Parathyroid adenoma (tissue), 2 donors: ENCODE data around the gene ADGRD1.

Source experiments
- H2AFZ ChIP-seq: fragments of 300-600 bp; sonication (generic); one replicate; pipeline ENCODE4 v1.7.0; 2017; ENCODE audit warnings: antibody characterized with exemption, mild to moderate bottlenecking
- H3K27ac ChIP-seq: fragments of 300-600 bp; sonication (generic); one replicate; pipeline ENCODE4 v1.7.0; 2017
- H3K27me3 ChIP-seq: fragments of 300-600 bp; sonication (generic); one replicate; pipeline ENCODE4 v1.7.0; 2017; ENCODE audit warnings: low read length; ENCODE audit not compliant: control insufficient read depth, insufficient read depth
- H3K36me3 ChIP-seq: fragments of 300-600 bp; sonication (generic); one replicate; pipeline ENCODE4 v1.7.0; 2017; ENCODE audit warnings: low read length; ENCODE audit not compliant: control insufficient read depth, insufficient read depth
- H3K4me1 ChIP-seq: fragments of 300-600 bp; sonication (generic); one replicate; pipeline ENCODE4 v1.7.0; 2017; ENCODE audit warnings: control low read depth
- H3K4me2 ChIP-seq: fragments of 300-600 bp; sonication (generic); one replicate; pipeline ENCODE4 v1.7.0; 2017; ENCODE audit warnings: low read length
- H3K4me3 ChIP-seq: fragments of 300-600 bp; sonication (generic); one replicate; pipeline ENCODE4 v1.7.0; 2017; ENCODE audit warnings: low read depth, low read length
- H3K79me2 ChIP-seq: fragments of 300-600 bp; sonication (generic); one replicate; pipeline ENCODE4 v1.7.0; 2017; ENCODE audit warnings: control low read depth
- H3K9ac ChIP-seq: fragments of 300-600 bp; sonication (generic); one replicate; pipeline ENCODE4 v1.7.0; 2017; ENCODE audit warnings: mild to moderate bottlenecking
- H3K9me3 ChIP-seq: fragments of 300-600 bp; sonication (generic); one replicate; pipeline ENCODE4 v1.7.0; 2017; ENCODE audit warnings: low read length; ENCODE audit not compliant: control insufficient read depth
- TF ChIP-seq, protein P1 (sequence below): fragments of 300-600 bp; sonication (generic); IDR thresholded peaks from one replicate; pipeline ENCODE4 v1.7.0; 2017; ENCODE audit warnings: antibody characterized with exemption, mild to moderate bottlenecking
- donor health status: primary hyperparathyroidism.

Gene ADGRD1

GRCh38 chr12:131005161-131006035 lies 51.7 kb downstream of the ADGRD1 start:
- Histone ChIP-seq H3K79me2 (no peaks in the 10 kb centered on the region), H3K27ac (no peak overlapping the region), H3K4me1 (no peaks in the 10 kb centered on the region), H3K4me2 (no peak overlapping the region), H3K4me3 (no peak overlapping the region), H3K9ac (no peak overlapping the region), H2AFZ (no peak overlapping the region), H3K27me3 (no peaks in the 10 kb centered on the region), H3K36me3 (no peaks in the 10 kb centered on the region), H3K9me3 (no peaks in the 10 kb centered on the region)
- TF ChIP-seq, protein P1, sequence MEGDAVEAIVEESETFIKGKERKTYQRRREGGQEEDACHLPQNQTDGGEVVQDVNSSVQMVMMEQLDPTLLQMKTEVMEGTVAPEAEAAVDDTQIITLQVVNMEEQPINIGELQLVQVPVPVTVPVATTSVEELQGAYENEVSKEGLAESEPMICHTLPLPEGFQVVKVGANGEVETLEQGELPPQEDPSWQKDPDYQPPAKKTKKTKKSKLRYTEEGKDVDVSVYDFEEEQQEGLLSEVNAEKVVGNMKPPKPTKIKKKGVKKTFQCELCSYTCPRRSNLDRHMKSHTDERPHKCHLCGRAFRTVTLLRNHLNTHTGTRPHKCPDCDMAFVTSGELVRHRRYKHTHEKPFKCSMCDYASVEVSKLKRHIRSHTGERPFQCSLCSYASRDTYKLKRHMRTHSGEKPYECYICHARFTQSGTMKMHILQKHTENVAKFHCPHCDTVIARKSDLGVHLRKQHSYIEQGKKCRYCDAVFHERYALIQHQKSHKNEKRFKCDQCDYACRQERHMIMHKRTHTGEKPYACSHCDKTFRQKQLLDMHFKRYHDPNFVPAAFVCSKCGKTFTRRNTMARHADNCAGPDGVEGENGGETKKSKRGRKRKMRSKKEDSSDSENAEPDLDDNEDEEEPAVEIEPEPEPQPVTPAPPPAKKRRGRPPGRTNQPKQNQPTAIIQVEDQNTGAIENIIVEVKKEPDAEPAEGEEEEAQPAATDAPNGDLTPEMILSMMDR, result no peak

DNA sequence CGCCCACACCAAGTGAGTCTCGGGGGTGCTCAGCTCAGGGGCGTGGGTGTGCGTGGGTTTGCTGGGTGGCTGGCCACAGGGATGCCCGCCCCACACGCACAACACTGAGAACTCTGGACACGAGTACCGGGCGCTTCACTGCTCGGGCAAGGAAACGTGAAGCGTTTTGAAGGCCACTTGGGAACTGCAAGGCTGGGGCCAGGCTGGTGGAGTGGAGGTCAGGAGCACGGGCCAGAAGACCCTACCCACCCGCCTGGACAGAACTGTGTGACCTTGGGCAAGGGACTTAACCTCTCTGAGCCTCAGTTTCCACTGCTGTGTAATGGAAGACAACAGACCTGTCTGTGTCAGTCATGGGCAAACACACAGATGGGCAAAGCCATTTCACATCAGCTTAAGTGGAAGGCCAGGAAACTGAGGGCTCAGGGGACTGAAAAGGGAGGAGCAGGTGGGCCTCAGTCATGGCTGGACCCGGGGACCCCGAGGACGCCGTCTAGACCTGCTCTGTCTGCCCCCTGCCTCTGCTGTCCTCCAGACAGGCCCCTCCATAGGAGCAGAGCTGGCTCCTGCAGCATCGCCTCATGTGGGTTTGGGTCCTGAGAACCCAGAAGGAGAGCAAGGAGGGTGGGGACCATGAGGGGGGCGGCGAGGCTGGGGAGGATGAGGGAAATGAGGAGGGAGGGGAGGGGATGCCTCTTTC lies 52.5 kb downstream of the ADGRD1 start:
- no peak overlapping the region for H3K4me3 ChIP-seq
- no peaks in the 10 kb centered on the region for H3K27me3 ChIP-seq
- no peak overlapping the region for H2AFZ ChIP-seq
- H3K27ac ChIP-seq, result no peak overlapping the region
- no peak overlapping the region for H3K9ac ChIP-seq
- H3K9me3 ChIP-seq, result no peaks in the 10 kb centered on the region
- H3K79me2 ChIP-seq, result no peaks in the 10 kb centered on the region
- H3K4me2 ChIP-seq, result no peak overlapping the region
- TF ChIP-seq, protein P1, result no peak
- H3K36me3 ChIP-seq, result no peaks in the 10 kb centered on the region
- H3K4me1 ChIP-seq, result no peaks in the 10 kb centered on the region

DNA sequence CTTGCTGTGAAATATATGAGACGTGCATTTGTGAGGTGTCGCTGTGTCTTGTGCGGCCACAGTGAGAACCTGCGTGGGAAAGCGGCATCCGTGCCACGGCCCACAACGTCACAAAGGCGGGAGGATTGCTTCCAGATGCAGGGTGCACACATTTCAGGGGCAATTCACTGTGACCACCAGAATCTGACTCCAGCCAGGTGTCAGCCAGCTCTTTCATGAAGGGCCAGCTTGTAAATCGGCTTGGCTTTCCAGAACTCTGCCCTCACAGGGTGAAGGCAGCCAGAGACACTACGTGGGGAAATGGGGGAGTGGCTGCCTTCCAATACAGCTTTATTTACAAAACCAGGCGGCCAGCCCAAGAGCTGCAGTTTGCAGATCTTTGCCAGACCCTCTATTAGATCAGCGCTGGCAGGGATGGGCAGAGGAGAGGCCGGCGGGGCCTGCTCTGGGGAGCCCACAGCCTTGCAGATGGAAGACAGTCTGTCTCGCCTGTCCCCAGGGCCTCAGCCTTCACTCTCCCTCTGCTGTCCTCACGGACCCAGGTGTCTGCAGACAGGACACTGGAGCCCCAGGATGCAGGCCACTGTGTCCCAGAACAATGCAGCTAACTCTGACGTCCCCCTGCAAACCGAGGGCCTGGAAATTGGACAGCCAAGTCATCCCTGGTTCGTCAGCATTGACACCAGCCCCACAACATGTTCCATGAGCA lies 53.5 kb downstream of the ADGRD1 start:
- H3K9ac ChIP-seq, result no peak overlapping the region
- TF ChIP-seq, protein P1, result no peak

GRCh38 chr12:131007740-131008117 lies 54.0 kb downstream of the ADGRD1 start:
- no peak overlapping the region for H3K27ac ChIP-seq

More for the DNA sequence above, 53.5 kb downstream of the ADGRD1 start:
- no peaks in the 10 kb centered on the region for H3K4me1 ChIP-seq
- H3K4me3 ChIP-seq, result no peak overlapping the region
- H3K79me2 ChIP-seq, result no peaks in the 10 kb centered on the region
- H3K27me3 ChIP-seq, result no peaks in the 10 kb centered on the region
- H3K27ac ChIP-seq, result no peak overlapping the region
- H3K9me3 ChIP-seq, result no peaks in the 10 kb centered on the region
- H3K4me2 ChIP-seq, result no peak overlapping the region
- H2AFZ ChIP-seq, result no peak overlapping the region
- H3K36me3 ChIP-seq, result no peaks in the 10 kb centered on the region

More at GRCh38 chr12:131007740-131008117, 54.0 kb downstream of the ADGRD1 start:
- Histone ChIP-seq H3K4me2 (no peak overlapping the region), H2AFZ (no peak overlapping the region), H3K4me1 (no peaks in the 10 kb centered on the region), H3K79me2 (no peaks in the 10 kb centered on the region), H3K9ac (no peak overlapping the region), H3K36me3 (no peaks in the 10 kb centered on the region), H3K27me3 (no peaks in the 10 kb centered on the region), H3K9me3 (no peaks in the 10 kb centered on the region), H3K4me3 (no peak overlapping the region)
- TF ChIP-seq, protein P1, result no peak
